ENCODE data around the gene C1QTNF6. TPM values are rescaled to one million over a fixed set of nuclear protein-coding genes. Genes with fewer than 3 reads are reported as not detected.

The C1QTNF6 gene
- total and polyA plus RNA-seq, 2 of the 8 experiments (the other 6 are each of a cell fraction or from before 2014, with no cell fraction given), result 3.1 to 6.5 TPM

- Histone ChIP-seq H3K27me3 (replicated peaks in 1 of 4; ENCODE audit: control insufficient read depth in 3 of 4, extremely low read depth in 1 of 4, insufficient read depth in 3 of 4, low read length in 3 of 4) (no peaks in the 10 kb centered on the region), H3K9me3 (ENCODE audit: insufficient read depth in 2 of 2, low read depth in 1 of 2, low read length in 1 of 2) (no peaks in the 10 kb centered on the region), H2BK12ac (ENCODE audit: low read depth, low read length) (no peak overlapping the region), H3K4me2 (ENCODE audit: insufficient read depth in 1 of 2, low read depth in 2 of 2, low read length in 2 of 2) (no peak overlapping the region), H2AFZ (ENCODE audit: low read length) (no peak overlapping the region), H2BK120ac (replicated peaks; ENCODE audit: low read depth, low read length) (no peak overlapping the region), H2BK5ac (ENCODE audit: low read depth, low read length) (no peak overlapping the region; the same call in 1 of the 2 replicates), H3K4me3 (ENCODE audit: extremely low read depth in 1 of 4, insufficient read depth in 2 of 4, low read depth in 3 of 4, low read length in 4 of 4) (no peak overlapping the region), H4K91ac (replicated peaks; ENCODE audit: insufficient read length, low read length) (no peak overlapping the region), H3K18ac (ENCODE audit: extremely low read depth, low read length) (no peak overlapping the region), H3K9ac (replicated peaks in 1 of 4; ENCODE audit: extremely low read depth in 1 of 4, low read depth in 3 of 4, low read length in 3 of 4) (no peak overlapping the region), H4K8ac (ENCODE audit: extremely low read depth, insufficient read depth, low read length) (no peak overlapping the region; the same call in 1 of the 2 replicates), H3K79me1 (ENCODE audit: low read depth, low read length) (no peaks in the 10 kb centered on the region), H3K14ac (ENCODE audit: insufficient read length) (no peak overlapping the region), H4K5ac (ENCODE audit: insufficient read length, low read depth, low read length) (no peak overlapping the region), H2AK5ac (ENCODE audit: low read depth, low read length) (no peak overlapping the region), H2BK20ac (ENCODE audit: low read length) (no peak overlapping the region), H3K23ac (ENCODE audit: insufficient read length) (no peak overlapping the region), H4K20me1 (replicated peaks in 1 of 2; ENCODE audit: control insufficient read depth in 1 of 2, insufficient read depth in 2 of 2, low read length in 2 of 2) (no peaks in the 10 kb centered on the region), H3K79me2 (ENCODE audit: control insufficient read depth in 1 of 2, insufficient read depth in 2 of 2, low read length in 2 of 2) (no peaks in the 10 kb centered on the region), H2BK15ac (ENCODE audit: low read length) (no peak overlapping the region), H3K56ac (replicated peaks; ENCODE audit: insufficient read length, low read depth, low read length) (no peak overlapping the region), H3K23me2 (ENCODE audit: low read depth, low read length) (peaks cover 2% of the 10 kb centered on the region; the same call in 1 of the 2 replicates), H3K4ac (replicated peaks; ENCODE audit: insufficient read length, low read depth, low read length) (no peak overlapping the region), H3K36me3 (ENCODE audit: control insufficient read depth in 2 of 4, insufficient read depth in 4 of 4, low read length in 3 of 4) (no peaks in the 10 kb centered on the region), H3K4me1 (replicated peaks in 1 of 4; ENCODE audit: control insufficient read depth in 3 of 4, insufficient read depth in 4 of 4, low read length in 3 of 4) (no peaks in the 10 kb centered on the region), H3K27ac (ENCODE audit: low read depth, low read length) (no peak overlapping the region)
- DNase-seq (ENCODE audit: low read depth in 1 of 2, low spot score in 2 of 2) (no peak), FAIRE-seq (no peak)
- WGBS, 2 experiments (ENCODE audit: extremely low coverage in 1 of 2, insufficient coverage in 1 of 2, insufficient read length in 1 of 2, insufficient replicate concordance in 2 of 2, low coverage in 1 of 2, low lambda C conversion rate in 2 of 2, missing lambda C conversion rate in 1 of 2), result 83% methylated on average over 7 of the region's 7 CpGs; no CpG with 5 or more reads in 1 of the 2 experiments
- ChIA-PET CTCF (ENCODE audit: partially characterized antibody) (interaction anchor here (0.5 to 2.6 kb wide), 10 partner anchors 13 to 1127 kb away, joined by 3 to 9 read pairs (median 3); no protein-coding TSS in a partner anchor), POLR2A (ENCODE audit: partially characterized antibody) (interaction anchor here (1.0 kb wide), 1 partner anchor 15 kb away, joined by 3 read pairs; the partner anchor contains the start of gene RAC2)
- no peak for TF ChIP-seq CBX5 (IDR thresholded peaks at IDR 0.05; ENCODE audit: low read depth, low read length)
- TF ChIP-seq USF2 (IDR thresholded peaks at IDR 0.05; ENCODE audit: low read length), result no peak
- no peak for TF ChIP-seq MAX (IDR thresholded peaks at IDR 0.05)
- TF ChIP-seq EGR1 (IDR thresholded peaks at IDR 0.05; ENCODE audit: borderline replicate concordance, low read depth, low read length), result no peak
- no peak for TF ChIP-seq RBBP5 (IDR thresholded peaks at IDR 0.05; ENCODE audit: borderline replicate concordance, low read depth, low read length)
- TF ChIP-seq GABPA (IDR thresholded peaks at IDR 0.05; ENCODE audit: borderline replicate concordance, insufficient read depth, low read length), result no peak
- TF ChIP-seq GTF2F1 (IDR thresholded peaks at IDR 0.05; ENCODE audit: borderline replicate concordance, low read depth, low read length), result no peak
Measured at GRCh38 chr22:37229012-37229804, 41.2 kb upstream of the C1QTNF6 start.

Measured in H1 (cell line).